Measurements from ENCODE around the gene NTM.

The NTM gene

DNA sequence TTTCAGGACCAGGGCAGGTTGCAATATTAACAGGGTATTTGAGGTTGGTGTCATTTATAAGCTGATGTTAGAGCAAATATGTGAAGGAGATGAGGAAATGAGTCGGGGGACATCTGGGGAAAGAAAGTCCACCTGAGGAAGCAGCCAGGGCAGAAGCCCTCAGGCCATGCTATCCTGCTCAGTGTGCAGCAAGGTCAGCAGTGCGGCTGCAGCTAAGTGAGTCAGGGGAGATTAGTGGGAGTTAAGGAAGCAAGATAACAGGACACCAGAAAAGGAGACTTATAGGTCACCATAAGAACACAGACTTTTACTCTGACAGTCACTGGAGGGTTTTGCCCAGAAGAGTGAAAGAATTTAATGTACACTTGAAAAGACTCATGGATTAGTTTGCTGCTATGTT, 468.9 kb downstream of the NTM start:
- no peak for DNase-seq (ENCODE audit: low read depth)
- TF ChIP-seq, protein P1, sequence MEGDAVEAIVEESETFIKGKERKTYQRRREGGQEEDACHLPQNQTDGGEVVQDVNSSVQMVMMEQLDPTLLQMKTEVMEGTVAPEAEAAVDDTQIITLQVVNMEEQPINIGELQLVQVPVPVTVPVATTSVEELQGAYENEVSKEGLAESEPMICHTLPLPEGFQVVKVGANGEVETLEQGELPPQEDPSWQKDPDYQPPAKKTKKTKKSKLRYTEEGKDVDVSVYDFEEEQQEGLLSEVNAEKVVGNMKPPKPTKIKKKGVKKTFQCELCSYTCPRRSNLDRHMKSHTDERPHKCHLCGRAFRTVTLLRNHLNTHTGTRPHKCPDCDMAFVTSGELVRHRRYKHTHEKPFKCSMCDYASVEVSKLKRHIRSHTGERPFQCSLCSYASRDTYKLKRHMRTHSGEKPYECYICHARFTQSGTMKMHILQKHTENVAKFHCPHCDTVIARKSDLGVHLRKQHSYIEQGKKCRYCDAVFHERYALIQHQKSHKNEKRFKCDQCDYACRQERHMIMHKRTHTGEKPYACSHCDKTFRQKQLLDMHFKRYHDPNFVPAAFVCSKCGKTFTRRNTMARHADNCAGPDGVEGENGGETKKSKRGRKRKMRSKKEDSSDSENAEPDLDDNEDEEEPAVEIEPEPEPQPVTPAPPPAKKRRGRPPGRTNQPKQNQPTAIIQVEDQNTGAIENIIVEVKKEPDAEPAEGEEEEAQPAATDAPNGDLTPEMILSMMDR (IDR thresholded peaks at IDR 0.05; ENCODE audit: low read depth, low read length, missing control alignments) = no peak

DNA sequence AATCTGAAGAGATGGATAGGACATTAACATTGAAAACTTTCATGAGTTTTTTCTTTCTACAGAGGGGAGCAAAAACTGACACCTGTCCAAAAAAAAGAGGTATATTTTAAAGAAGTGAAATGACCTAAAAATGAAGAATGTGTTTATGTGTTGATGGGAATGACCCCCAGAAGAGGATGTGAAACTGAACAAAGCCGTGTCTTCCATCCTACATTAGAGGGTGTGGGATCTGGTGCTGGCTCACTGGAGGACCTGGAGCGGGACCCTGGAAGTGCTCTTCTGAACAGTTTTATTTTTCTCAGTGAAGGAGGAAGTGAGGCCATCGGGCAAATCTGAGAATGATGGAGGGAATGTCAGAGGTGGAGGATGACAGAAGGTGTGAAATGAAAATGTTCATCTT, 470.1 kb downstream of the NTM start:
- no peak overlapping the region for H3K4me3 ChIP-seq (ENCODE audit: low read depth, low read length)
- TF ChIP-seq, protein P1 (IDR thresholded peaks at IDR 0.05; ENCODE audit: low read depth, low read length, missing control alignments) = no peak
- no peak for DNase-seq (ENCODE audit: low read depth)

More for the DNA sequence above, 468.9 kb downstream of the NTM start:
- no peak overlapping the region for H3K4me3 ChIP-seq (ENCODE audit: low read depth, low read length)

DNA sequence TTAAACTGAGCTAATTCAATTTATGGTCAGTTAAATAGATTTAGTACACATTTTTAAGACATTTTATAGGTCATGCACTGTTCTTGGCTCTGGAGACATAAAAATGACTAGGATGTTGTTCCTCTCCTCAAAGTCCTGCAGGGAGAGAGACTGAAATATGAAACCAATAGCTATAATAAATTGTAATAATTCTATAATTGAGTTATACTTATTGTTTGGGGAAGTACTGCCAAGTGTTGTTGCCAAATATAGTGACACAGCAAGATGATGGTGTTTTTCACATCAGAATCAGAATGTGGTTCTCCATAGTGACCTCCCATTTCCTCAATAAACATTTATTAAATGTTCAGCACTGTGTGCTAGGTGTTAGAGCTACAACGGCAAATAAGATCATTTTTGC, 470.6 kb downstream of the NTM start:
- no peak overlapping the region for H3K4me3 ChIP-seq (ENCODE audit: low read depth, low read length)
- TF ChIP-seq, protein P1 (IDR thresholded peaks at IDR 0.05; ENCODE audit: low read depth, low read length, missing control alignments) = no peak
- DNase-seq (ENCODE audit: low read depth) = no peak

DNA sequence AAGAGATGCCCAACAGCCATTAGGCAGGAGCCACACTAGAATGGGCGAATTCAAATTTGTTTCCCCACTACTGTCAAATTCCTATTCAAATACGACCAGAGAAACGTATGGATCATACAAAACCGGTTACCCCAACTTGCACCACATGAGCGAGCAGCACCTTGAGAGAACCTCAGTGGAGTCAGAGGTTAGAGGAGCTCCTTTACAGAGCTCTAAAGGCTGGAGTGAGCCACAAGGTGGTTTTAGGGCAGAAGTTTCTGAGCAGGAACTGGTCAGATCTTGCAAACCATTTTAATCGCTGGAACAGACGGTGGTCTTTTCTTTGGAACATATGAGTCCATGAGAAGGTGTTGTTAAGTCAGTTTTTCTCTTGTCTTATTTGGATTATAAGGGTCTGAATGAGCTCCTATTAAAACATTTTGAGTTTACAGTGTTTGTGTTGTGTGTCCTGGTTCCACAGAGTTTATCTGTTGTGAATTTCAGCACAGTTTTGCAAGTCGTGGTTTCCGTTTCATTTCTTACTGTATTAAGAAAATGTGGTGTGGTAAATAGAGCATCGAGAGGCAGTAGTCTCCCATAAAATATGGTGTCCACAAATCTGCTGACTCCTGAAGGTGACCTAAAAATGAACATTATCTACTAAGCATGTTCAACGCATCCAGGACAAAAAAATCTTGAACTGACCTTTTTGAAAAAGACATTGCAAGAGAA, 471.7 kb downstream of the NTM start:
- no peak for DNase-seq (ENCODE audit: low read depth)
- TF ChIP-seq, protein P1 (IDR thresholded peaks at IDR 0.05; ENCODE audit: low read depth, low read length, missing control alignments) = no peak
- no peak overlapping the region for H3K4me3 ChIP-seq (ENCODE audit: low read depth, low read length)

DNA sequence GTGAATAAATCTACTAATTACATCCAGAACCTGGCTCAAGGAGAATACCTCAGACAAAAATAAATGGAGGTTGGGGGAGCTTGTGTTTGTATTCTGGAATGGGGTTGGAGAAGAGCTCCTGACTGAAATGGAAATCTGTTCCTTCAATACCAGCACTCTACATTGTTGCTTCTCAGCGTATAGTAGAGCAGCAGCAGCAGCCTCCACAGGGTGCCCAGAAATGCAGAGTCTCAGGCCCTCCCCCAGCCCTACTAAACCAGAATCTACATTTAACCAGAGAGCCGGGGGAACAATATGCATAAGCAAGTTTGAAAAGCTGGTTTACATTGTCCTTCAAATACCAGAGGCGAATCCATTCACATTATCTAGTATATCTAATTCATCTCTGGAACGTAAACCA, 474.8 kb downstream of the NTM start:
- TF ChIP-seq, protein P1 (IDR thresholded peaks at IDR 0.05; ENCODE audit: low read depth, low read length, missing control alignments) = no peak
- no peak for DNase-seq (ENCODE audit: low read depth)

DNA sequence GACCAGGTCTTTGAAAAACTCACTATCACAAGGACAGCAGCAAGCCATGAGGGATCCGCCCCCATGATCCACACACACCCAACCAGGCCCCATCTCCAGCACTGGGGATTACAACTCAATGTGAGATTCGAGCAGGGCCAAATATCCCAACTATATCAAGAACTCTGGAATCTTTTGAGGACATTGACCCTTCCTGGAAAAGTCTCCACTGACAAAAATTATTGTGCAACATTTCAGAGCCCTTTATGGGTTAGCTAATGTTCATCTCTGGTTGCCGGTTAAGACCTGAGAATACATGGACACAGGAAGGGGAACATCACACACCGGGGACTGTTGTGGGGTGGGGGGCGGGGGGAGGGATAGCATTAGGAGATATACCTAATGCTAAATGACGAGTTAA, 479.1 kb downstream of the NTM start:
- H3K4me3 ChIP-seq (ENCODE audit: low read depth, low read length) = no peak overlapping the region
- TF ChIP-seq, protein P1 (IDR thresholded peaks at IDR 0.05; ENCODE audit: low read depth, low read length, missing control alignments) = no peak
- no peak for DNase-seq (ENCODE audit: low read depth)

More for the DNA sequence above, 474.8 kb downstream of the NTM start:
- no peak overlapping the region for H3K4me3 ChIP-seq (ENCODE audit: low read depth, low read length)

DNA sequence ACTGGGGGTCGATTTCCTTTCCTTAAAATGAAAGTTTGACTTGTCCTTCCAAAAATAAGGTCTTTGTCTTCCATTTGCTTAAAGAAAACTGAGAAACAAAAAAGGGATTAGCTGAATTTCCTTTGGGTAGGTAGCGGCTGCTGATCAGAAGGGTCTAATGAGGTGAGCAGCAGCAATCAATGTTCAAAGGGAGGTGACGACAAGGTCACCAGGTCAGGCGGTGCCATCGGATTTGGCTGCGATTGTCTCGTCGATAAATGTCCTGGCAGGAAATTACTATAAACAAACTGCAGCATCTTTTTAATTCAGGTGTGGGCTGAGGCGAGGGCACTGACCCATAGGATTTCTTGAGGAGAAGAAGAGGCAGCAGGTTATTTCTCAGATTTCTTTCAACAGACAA, 480.1 kb downstream of the NTM start:
- H3K4me3 ChIP-seq (ENCODE audit: low read depth, low read length) = no peak overlapping the region
- DNase-seq (ENCODE audit: low read depth) = no peak
- TF ChIP-seq, protein P1 (IDR thresholded peaks at IDR 0.05; ENCODE audit: low read depth, low read length, missing control alignments) = no peak

Data from GM12864 (cell line).